Stimulated activated CD8-positive, alpha-beta memory T cell treated with anti-CD3 and anti-CD28 coated beads, Interleukin-4, amount 100 ng/mL, for 1 hour (primary cell): ENCODE results near the gene PRKAR2A.

Source experiments
- DNase-seq, 2 donors: peaks; one replicate each; pipeline ENCODE4 v3.0.0-alpha.2; 2020; ENCODE audit warnings: low read depth in 2 of 2, low spot score in 1 of 2

Gene PRKAR2A

GRCh38 chr3:48847504-48848423 is at the start of gene PRKAR2A:
Gene PRKAR2A, minus strand, starts transcription at chr3:48847874. Its CDS starts 278 bp downstream, at chr3:48847596.
- DNase-seq = peak; percentile 51 to 70

GRCh38 chr3:48896936-48897335 is 49.3 kb upstream of the PRKAR2A start:
- DNase-seq = no peak

GRCh38 chr3:48894516-48894915 is 46.8 kb upstream of the PRKAR2A start:
- no peak for DNase-seq

GRCh38 chr3:48891606-48892005 is 43.9 kb upstream of the PRKAR2A start:
- DNase-seq = no peak

GRCh38 chr3:48885753-48886152 is 38.1 kb upstream of the PRKAR2A start:
- DNase-seq = no peak

- DNase-seq = no peak
Measured at GRCh38 chr3:48881652-48882114, 34.0 kb upstream of the PRKAR2A start.

- DNase-seq = no peak
Measured at GRCh38 chr3:48881006-48881405, 33.3 kb upstream of the PRKAR2A start.

GRCh38 chr3:48879994-48880377 is 32.3 kb upstream of the PRKAR2A start:
- no peak for DNase-seq

GRCh38 chr3:48879307-48879993 is 31.8 kb upstream of the PRKAR2A start:
- DNase-seq = no peak

- DNase-seq = no peak
Measured at GRCh38 chr3:48877671-48878070, 30.0 kb upstream of the PRKAR2A start.

GRCh38 chr3:48863122-48863521 is 15.4 kb upstream of the PRKAR2A start:
- no peak for DNase-seq

GRCh38 chr3:48859206-48859605 is 11.5 kb upstream of the PRKAR2A start:
- DNase-seq = no peak

- no peak for DNase-seq
Measured at GRCh38 chr3:48858709-48859108, 11.0 kb upstream of the PRKAR2A start.

- no peak for DNase-seq
Measured at GRCh38 chr3:48857641-48858040, 10.0 kb upstream of the PRKAR2A start.

GRCh38 chr3:48856469-48856868 is 8.8 kb upstream of the PRKAR2A start:
- DNase-seq = no peak

GRCh38 chr3:48855681-48856447 is 8.2 kb upstream of the PRKAR2A start:
- no peak for DNase-seq

- DNase-seq = no peak
Measured at GRCh38 chr3:48852151-48852550, 4.5 kb upstream of the PRKAR2A start.

- DNase-seq = no peak
Measured at GRCh38 chr3:48851407-48851806, 3.7 kb upstream of the PRKAR2A start.

GRCh38 chr3:48848816-48849515 is 1.3 kb upstream of the PRKAR2A start:
- DNase-seq = no peak

- peak; percentile 8 to 15 for DNase-seq
Measured at GRCh38 chr3:48847053-48847503, 596 bp downstream of the PRKAR2A start.

- DNase-seq = no peak
Measured at GRCh38 chr3:48845170-48845569, 2.5 kb downstream of the PRKAR2A start.
